HG03039 (cell line): ENCODE data around the gene LGALS7.
A peak's percentile ranks its signal among the peaks of the same experiment; 100 is the strongest.
"Not testable (repeated sequence)": the region's sequence is repeated elsewhere in the genome, so short reads cannot be mapped to it uniquely, and the experiment has no call there.

ENCODE experiments used
- ATAC-seq: cut with Tn5 transposase; IDR thresholded peaks from one replicate; pipeline ENCODE4 v1.9.1; 2021; ENCODE audit warnings: mild to moderate bottlenecking, moderate library complexity; ENCODE audit not compliant: unreplicated experiment

LGALS7 gene

DNA sequence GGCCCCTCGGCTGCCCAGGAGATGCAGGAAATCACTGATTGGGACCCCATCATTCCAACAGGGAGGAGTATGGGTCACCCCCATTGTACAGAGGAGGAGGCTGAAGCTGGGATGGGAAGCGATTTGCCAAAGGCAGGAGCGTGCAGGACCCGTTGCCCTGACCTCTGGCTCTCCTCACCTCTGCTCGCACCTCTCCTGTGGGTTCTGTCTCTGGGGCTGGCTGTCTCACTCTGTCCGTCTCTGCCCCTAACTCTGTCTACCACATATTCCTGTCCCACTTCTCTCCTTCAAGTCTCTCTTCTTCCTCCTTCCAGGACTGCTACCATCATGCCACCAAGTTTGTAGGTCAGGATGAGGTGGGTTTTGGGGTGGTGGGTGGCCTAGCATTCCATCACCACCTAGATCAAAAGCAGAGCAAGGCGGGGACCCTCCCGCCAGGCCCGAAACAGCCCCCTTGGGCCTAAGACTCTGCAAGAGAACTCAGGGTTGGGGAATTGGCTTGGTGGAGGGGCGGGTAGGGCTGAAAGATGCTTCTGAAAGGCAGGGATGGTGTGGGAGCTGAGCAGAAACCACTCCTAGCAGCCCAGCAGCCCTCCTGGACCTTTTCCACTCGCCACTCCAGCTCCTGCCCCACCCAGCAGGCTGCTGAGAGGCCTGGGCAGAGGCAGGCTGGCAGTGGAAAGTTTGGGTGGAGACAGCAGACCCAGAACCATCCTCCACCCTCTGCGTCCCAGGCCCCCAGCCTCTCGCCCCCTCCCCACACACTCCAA, 1.0 kb upstream of the LGALS7 start:
- ATAC-seq: no peak

GRCh38 chr19:38771569-38771968, 1.7 kb downstream of the LGALS7 start:
- not testable (repeated sequence) for ATAC-seq

DNA sequence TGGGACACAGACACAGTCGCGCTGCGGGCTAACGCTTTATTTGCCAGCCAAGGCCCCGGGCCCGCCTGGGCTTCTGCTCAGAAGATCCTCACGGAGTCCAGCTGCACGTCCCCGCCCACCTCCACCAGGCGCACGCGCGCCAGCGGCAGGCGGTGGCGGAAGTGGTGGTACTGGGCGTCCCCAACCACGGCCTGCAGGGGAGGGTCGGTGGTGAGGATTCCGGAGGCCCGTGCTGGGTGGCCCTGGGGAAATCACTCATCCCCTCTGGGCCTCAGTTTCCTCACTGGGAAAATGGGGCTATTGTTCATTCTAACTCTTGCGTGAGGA, 2.4 kb downstream of the LGALS7 start:
- peak; percentile 49 for ATAC-seq

DNA sequence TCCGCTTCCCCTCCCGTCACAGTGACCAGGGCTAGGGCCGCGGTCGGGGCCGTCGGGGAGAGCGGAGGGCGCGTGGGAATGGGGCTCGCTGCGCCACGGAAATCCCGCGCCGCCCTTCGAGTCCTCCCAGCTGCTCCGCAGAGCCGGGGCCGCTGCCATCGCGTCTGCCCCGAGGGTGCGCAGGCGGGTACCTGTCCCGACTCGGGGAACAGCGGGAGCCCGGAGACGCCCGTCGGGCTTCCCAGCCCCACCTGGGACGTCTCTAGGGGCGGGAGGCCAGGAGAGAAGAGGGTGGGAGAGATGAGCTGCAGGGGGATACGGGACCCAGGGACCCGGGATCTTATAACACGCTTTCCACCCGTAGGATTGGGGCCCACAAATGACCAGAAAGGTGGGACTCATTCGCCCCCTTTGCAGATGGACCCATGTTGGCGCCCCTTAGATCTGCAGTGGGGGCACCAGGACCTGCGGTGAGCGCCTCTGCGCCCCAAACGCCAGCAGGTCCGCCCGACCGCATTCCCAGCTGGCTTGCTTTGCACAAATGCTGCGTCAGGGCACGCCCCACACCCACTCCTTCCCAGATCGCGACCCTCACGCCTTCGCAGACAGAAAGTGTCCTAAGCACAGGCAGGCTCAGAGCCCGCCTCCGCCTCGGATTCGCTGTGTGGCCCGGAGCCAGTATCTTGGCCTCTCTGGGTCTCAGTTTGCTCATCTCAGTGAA, 2.9 kb downstream of the LGALS7 start:
- ATAC-seq: peak; percentile 24

DNA sequence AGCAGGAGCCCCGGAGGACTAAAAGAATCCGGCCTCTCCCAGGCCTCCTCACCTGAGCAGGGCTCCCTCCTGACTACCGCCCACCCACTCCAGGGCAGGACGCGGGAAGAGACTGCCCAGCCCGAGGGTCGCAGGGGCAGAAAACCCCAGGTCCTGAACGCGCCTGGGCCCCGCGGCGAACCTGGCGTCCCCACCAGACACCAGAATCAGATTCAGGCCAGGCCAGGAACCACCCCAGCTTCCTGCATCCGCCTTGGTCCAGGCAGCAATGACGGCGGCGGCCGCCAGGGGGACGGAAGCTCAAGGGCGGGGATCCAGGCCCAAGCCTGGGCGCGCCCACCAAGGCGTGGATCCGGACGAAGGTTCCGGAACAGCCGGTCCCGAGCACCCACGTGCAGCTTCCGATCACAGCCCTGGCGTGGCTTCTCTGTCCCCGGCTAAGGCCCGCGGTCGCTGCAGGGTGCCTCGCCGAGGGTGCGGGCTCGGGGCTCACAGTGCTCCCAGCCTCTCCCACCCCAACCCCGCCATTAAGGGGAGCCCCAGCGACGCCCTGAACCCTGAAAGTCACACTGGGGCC, 3.6 kb downstream of the LGALS7 start:
- ATAC-seq: no peak

- no peak for ATAC-seq
Measured at GRCh38 chr19:38766276-38767047, 6.9 kb downstream of the LGALS7 start.

DNA sequence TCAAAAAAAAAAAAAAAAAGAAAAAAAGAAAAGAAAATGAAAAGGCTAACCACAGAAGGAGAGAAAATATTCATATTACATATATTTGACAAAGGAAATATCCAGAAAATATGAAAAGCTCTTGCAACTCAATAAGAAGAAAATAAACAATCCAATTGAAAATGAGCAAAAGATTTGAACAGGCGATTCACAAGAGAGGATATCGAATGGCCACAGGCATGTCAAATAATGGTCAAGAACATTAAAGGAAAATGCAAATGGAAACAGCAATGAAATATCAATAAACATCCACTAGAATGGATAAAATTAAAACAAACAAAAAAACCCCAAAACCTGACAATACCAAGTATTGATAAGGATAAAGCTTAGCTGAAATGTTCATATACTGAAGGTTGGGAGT, 8.1 kb downstream of the LGALS7 start:
- ATAC-seq: no peak

DNA sequence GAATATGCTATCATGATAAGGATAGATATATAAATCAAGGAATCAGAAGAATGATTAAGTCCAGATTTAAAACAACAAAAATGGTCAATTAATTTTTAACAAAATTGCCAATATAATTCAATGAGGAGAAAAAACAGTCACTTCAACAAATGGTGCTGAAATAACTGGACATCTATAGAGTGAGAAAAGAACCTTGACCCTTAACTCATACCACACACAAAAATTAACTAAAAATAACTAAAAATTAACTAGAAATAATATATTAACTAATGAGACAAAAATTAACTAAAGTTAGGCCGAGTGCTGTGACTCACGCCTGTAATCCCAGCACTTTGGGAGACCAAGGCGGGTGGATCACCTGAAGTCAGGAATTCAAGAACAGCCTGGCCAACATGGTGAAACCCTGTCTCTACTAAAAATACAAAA, 9.5 kb downstream of the LGALS7 start:
- no peak for ATAC-seq

DNA sequence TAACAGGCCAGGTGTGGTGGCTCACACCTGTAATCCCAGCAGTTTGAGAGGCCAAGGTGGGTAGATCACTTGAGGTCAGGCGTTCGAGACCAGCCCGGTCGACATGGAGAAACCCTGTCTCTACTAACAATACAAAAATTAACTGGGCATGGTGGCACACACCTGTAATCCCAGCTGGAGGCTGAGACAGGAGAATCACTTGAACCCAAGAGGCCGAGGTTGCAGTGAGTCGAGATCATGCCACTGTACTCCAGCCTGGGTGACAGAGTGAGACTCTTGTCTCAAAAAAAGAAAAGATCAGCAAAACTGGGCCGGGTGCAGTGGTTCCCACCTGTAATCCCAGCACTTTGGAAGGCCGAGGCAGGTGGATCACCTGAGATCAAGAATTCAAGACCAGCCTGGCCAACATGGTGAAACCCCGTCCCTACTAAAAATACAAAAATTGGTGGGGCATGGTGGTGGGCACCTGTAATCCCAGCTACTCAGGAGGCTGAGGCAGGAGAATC, 11.4 kb downstream of the LGALS7 start:
- not testable (repeated sequence) for ATAC-seq

- ATAC-seq: not testable (repeated sequence)
Measured at GRCh38 chr19:38760805-38761517, 12.4 kb downstream of the LGALS7 start.

DNA sequence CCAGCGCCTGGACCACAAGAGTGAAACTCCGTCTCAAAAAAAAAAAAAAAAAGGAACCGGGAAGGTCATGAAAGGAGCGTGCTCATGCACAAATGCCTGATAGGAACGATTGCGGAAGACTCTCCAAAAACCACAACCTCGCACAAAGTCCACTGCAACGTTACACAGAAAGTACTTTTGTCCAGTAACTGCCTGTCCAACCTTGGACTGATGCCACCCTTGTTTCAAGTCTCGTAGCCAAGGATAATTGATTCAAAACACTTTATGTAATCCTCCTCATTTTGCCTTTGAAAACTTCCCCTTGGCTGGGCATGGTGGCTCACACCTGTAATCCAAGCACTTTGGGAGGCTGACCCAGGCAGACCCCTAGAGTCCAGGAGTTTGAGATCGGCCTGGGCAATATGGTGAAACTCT, 13.7 kb downstream of the LGALS7 start:
- ATAC-seq: no peak

DNA sequence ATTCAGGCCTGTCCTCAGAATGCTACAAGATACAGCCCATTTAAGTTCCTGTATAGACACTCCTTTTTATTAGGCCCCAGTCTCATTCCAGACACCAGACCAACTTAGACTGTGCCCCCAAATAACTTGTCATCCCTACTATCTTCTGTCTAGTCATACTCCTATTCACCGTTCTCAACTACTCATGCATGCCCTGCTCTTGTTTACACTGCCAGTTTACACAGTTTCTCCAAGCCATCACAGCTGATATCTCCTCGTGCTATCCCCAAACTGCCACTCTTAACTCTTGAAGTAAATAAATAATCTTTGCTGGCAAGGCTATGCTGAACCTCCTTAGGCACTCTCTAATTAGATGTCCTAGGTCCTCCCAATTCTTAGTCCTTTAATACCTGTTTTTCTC, 19.1 kb downstream of the LGALS7 start:
- ATAC-seq: not testable (repeated sequence)

- not testable (repeated sequence) for ATAC-seq
Measured at GRCh38 chr19:38753783-38754182, 19.5 kb downstream of the LGALS7 start.

GRCh38 chr19:38745316-38745715, 28.0 kb downstream of the LGALS7 start:
- no peak for ATAC-seq

DNA sequence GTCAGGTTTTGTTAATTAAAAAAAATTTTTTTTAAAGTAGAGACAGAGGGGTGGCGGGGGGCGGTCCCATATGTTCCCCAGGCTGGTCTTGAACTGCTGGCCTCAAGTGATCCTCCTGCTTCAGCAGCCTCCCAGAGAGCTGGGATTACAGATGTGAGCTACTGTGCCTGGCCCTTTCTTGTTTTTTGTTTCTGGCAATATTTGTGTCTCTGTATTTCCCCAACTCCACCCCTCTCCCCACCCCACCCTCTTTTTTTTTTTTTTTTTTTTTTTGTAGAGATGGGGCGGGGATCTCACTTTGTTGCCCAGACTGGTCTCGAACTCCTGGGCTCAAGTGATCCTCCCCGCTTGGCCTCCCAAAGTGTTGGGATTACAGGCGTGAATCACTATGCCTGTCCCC, 28.4 kb downstream of the LGALS7 start:
- no peak for ATAC-seq

GRCh38 chr19:38744298-38744681, 29.0 kb downstream of the LGALS7 start, which contains the start of gene CAPN12:
Gene CAPN12 (minus strand): TSS chr19:38744474. CDS start chr19:38744165, 309 bp downstream.
- no peak for ATAC-seq

DNA sequence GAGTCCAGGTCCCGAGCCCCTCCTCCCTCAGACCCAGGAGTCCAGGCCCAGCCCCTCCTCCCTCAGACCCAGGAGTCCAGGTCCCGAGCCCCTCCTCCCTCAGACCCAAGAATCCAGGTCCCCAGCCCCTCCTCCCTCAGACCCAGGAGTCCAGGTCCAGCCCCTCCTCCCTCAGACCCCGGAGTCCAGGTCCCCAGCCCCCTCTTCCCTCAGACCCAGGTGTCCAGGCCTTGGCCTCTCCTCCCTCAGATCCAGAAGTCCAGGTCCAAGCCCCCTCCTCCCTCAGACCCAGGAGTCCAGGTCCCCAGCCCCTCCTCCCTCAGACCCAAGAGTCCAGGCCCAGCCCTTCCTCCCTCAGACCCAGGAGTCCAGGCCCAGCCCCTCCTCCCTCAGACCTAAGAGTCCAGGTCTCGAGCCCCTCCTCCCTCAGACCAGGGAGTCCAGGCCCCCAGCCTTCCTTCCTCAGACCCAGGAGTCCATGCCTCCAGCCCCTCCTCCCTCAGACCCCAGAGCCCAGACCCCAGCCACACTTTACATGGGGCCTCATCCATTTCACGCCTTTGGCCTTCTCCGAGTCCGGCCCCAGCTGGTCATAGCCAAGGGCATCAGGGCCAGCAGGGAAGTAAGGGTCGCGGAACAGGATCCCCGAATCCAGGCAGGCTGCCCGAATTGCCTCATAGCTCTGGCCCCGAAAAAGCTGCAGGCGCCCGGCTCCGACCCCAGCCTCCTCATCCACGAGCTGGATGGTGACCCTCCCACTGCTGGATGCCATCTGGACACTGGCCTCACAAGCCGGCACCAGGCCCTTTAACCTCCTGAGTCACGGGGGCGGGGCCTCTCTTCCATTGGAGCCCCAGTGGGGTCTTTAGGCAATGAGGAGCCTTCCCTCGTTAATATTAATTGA, 29.7 kb downstream of the LGALS7 start:
- ATAC-seq: no peak

- no peak for ATAC-seq
Measured at GRCh38 chr19:38742906-38743305, 30.4 kb downstream of the LGALS7 start.

GRCh38 chr19:38742296-38742695, 31.0 kb downstream of the LGALS7 start:
- no peak for ATAC-seq
